CD4-positive, alpha-beta T cell (primary cell): ENCODE data around the gene COQ8B. TPM values are rescaled to one million over a fixed set of nuclear protein-coding genes. Genes with fewer than 3 reads are reported as not detected.
"Not testable (repeated sequence)": the region's sequence is repeated elsewhere in the genome, so short reads cannot be mapped to it uniquely, and the experiment has no call there.

Experiments
- ATAC-seq: fragments of 200-7000 bp; cut with Tn5 transposase; one replicate; pipeline ENCODE4 v1.10.0; 2022; ENCODE audit warnings: mild to moderate bottlenecking; ENCODE audit not compliant: poor library complexity
- CTCF ChIA-PET: fragments of 350-600 bp; sonication (Branson Sonifier 250); formaldehyde crosslinking; loops from one replicate; lab custom pipeline; 2021; ENCODE audit warnings: antibody characterized with exemption, inconsistent platforms; lab: Charles Lee
- POLR2A ChIA-PET: fragments of 350-600 bp; sonication (Branson Sonifier 250); formaldehyde crosslinking; loops from one replicate; lab custom pipeline; 2021; ENCODE audit warnings: antibody characterized with exemption, inconsistent platforms; lab: Charles Lee
- DNase-seq, 14 experiments: peaks; one replicate each; pipeline ENCODE4 v3.0.0-alpha.2; 2013 to 2020; ENCODE audit warnings: mixed read lengths in 2 of 14
- H3K27ac ChIP-seq, 2 donors: one replicate each; pipeline versions ENCODE4 v1.5.1 to v1.7.0; 2013; ENCODE audit warnings: low read length in 2 of 2, low read depth in 1 of 2, mild to moderate bottlenecking in 1 of 2
- H3K27me3 ChIP-seq, 2 experiments: 1 replicate in 1 of 2; 2 replicates in 1 of 2; pipeline versions ENCODE4 v1.6.1 to v1.7.0; 2013; ENCODE audit warnings: low read length in 2 of 2, control low read depth in 1 of 2, mild to moderate bottlenecking in 1 of 2, moderate library complexity in 1 of 2; ENCODE audit not compliant: insufficient read depth in 2 of 2, control insufficient read depth in 1 of 2
- H3K36me3 ChIP-seq: one replicate; pipeline ENCODE4 v1.6.1; 2013; ENCODE audit warnings: low read length, control low read depth; ENCODE audit not compliant: insufficient read depth
- H3K4me1 ChIP-seq: one replicate; pipeline ENCODE4 v1.6.1; 2013; ENCODE audit warnings: low read length, control low read depth; ENCODE audit not compliant: insufficient read depth
- H3K4me3 ChIP-seq: one replicate; pipeline ENCODE4 v1.5.1; 2013; ENCODE audit warnings: mild to moderate bottlenecking, low read length, moderate library complexity
- H3K9me3 ChIP-seq, 2 experiments: 1 replicate in 1 of 2; 2 replicates in 1 of 2; pipeline versions ENCODE4 v1.6.1 to v1.7.0; 2013; ENCODE audit warnings: low read length in 2 of 2, mild to moderate bottlenecking in 2 of 2, control low read depth in 1 of 2, moderate library complexity in 1 of 2; ENCODE audit not compliant: control insufficient read depth in 1 of 2, insufficient read depth in 1 of 2
- H3K27ac Mint-ChIP-seq: one replicate; pipeline ENCODE4 v1.8.0; 2020; ENCODE audit warnings: mixed read lengths
- H3K27me3 Mint-ChIP-seq: one replicate; pipeline ENCODE4 v1.8.0; 2021; ENCODE audit warnings: mixed read lengths
- H3K36me3 Mint-ChIP-seq: one replicate; pipeline ENCODE4 v1.8.0; 2021; ENCODE audit warnings: low read depth, mixed read lengths
- H3K4me1 Mint-ChIP-seq: one replicate; pipeline ENCODE4 v1.8.0; 2021; ENCODE audit warnings: low read depth, mixed read lengths
- H3K4me3 Mint-ChIP-seq: one replicate; pipeline ENCODE4 v1.8.0; 2020; ENCODE audit warnings: mild to moderate bottlenecking, mixed read lengths
- H3K9me3 Mint-ChIP-seq: one replicate; pipeline ENCODE4 v1.8.0; 2020; ENCODE audit warnings: mixed read lengths
- intact Hi-C, 2 experiments: fragments of 100-400 bp; cut with DNase I in 1 of 2; cut with micrococcal nuclease in 1 of 2; formaldehyde crosslinking; loops; one replicate each; pipeline versions ENCODE4 v1.15.1 to v1.9.0; 2023 to 2025; cut with DNase I, micrococcal nuclease
- polyA plus RNA-seq, 2 donors: library from polyadenylated mRNA; unstranded; fragments of 120-200 nt; gene quantifications; one replicate each; pipeline ENCODE4 v1.2.1, GENCODE V29; 2013
- total RNA-seq, 174 experiments: library from RNA in 2 of 174; stranded (reverse) in 2 of 174; gene quantifications; one replicate each; pipeline ENCODE4 v1.2.3 and lab custom pipeline; 2021 to 2026
- TF ChIP-seq, protein P1 (sequence below): fragments of 200-600 bp; IDR thresholded peaks from one replicate; pipeline ENCODE4 v1.8.0; 2022; ENCODE audit warnings: antibody characterized with exemption, mild to moderate bottlenecking

COQ8B gene
- total RNA-seq (10 to 100 TPM; 16.4 to 18.3 TPM), total RNA-seq (lab: John Stamatoyannopoulos, UW) (13.7 to 68.8 (median 34.6) reads per million in 172 experiments)
- polyA plus RNA-seq (2013, experiment 1 of 2), result 28.6 TPM
- 33.8 TPM for polyA plus RNA-seq (2013, experiment 2 of 2)

DNA sequence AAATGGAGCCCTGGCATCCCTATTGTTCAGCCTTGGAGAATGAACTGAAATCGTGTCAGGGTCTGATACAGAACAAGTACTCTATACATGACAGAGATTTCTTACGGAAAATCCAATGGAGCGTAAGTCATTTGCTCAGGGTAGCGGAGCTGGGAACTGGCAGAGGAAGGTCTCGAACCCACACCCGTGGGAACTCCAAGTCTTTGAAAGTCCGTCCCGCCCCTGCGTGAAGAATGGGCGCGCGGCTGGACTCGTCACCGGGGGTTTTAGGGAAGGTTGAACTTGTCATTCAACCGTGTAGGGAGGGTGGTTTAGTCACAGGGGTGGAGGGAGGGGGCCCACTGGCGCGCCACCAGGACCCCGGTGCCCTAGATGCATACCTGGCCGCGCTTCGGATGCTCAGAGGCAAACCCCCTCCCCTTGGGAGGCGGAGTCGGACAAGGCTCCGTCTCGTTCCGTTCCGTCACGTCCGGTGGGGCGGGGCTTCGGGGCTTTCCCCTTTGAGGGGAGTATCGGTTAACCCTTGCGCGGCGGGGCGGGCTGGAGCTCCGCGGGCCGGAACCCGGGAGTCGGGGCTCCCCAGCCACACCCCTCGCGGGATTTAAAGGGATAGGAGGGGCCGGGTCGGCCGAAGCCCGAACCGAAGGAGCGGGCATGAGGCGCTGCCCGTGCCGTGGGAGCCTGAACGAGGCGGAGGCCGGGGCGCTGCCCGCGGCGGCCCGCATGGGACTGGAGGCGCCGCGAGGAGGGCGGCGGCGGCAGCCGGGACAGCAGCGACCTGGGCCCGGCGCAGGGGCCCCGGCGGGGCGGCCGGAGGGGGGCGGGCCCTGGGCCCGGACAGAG, at the start of gene COQ8B, which contains the start of gene ITPKC:
COQ8B (minus strand) TSS at position 405 of the 843 bp plus-strand sequence. CDS start 2,254 bp downstream, outside the sequence.
ITPKC (plus strand) TSS at position 631 of the 843 bp plus-strand sequence; CDS start at position 655, 24 bp downstream.
- Mint-ChIP-seq H3K36me3 (peaks cover 43% of the 10 kb centered on the region), H3K4me3 (peak within 1 kb of the TSS; percentile 95), H3K9me3 (no peaks in the 10 kb centered on the region), H3K27ac (peak within 1 kb of the TSS; percentile 94), H3K4me1 (peaks cover 71% of the 10 kb centered on the region), H3K27me3 (no peaks in the 10 kb centered on the region)
- TF ChIP-seq, protein P1, sequence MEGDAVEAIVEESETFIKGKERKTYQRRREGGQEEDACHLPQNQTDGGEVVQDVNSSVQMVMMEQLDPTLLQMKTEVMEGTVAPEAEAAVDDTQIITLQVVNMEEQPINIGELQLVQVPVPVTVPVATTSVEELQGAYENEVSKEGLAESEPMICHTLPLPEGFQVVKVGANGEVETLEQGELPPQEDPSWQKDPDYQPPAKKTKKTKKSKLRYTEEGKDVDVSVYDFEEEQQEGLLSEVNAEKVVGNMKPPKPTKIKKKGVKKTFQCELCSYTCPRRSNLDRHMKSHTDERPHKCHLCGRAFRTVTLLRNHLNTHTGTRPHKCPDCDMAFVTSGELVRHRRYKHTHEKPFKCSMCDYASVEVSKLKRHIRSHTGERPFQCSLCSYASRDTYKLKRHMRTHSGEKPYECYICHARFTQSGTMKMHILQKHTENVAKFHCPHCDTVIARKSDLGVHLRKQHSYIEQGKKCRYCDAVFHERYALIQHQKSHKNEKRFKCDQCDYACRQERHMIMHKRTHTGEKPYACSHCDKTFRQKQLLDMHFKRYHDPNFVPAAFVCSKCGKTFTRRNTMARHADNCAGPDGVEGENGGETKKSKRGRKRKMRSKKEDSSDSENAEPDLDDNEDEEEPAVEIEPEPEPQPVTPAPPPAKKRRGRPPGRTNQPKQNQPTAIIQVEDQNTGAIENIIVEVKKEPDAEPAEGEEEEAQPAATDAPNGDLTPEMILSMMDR, result no peak
- CTCF ChIA-PET, result interaction anchor here (0.9 to 1.6 kb wide), 7 partner anchors 36 to 103 kb away, joined by 3 to 7 read pairs (median 4); partner anchors contain the start of genes EGLN2 and RAB4B
- POLR2A ChIA-PET, result interaction anchor here (0.8 to 2.4 kb wide), 14 partner anchors 22 to 647 kb away, joined by 3 to 22 read pairs (median 4); partner anchors contain the start of genes ACTMAP, B9D2, EGLN2 and HNRNPUL1
- intact Hi-C loops, result loop anchor here (1.0 to 10.0 kb wide), 7 partner anchors 26 to 551 kb away; partner anchors contain the start of genes ACTMAP (in 1 of the 2), EGLN2 (in 1 of the 2), NUMBL (in 1 of the 2) and RAB4B (in 1 of the 2)
- Histone ChIP-seq H3K4me3 (peak within 1 kb of the TSS; percentile 89), H3K4me1 (peaks cover 70% of the 10 kb centered on the region), H3K27ac (peak within 1 kb of the TSS; percentile 89 to 96), H3K9me3 (no peaks in the 10 kb centered on the region), H3K36me3 (no peaks in the 10 kb centered on the region), H3K27me3 (no peaks in the 10 kb centered on the region)
- ATAC-seq, result peak; percentile 73
- peak; percentile 98 to 100 (median 99) for DNase-seq

DNA sequence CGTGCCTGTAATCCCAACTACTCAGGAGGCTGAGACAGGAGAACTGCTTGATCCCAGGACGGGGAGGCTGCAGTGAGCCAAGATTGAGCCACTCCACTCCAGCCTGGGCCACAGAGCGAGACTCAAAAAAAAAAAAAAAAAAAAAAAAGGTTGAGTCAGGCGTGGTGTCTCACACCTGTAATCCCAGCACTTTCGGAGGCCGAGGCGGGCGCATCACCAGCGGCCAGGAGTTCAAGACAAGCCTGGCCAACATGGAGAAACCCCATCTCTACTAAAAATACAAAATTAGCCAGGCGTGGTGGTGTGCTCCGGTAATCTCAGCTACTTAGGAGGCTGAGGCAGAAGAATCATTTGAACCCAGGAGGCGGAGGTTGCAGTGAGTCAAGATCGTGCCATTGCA, 49.7 kb upstream of the COQ8B start:
- Histone ChIP-seq H3K36me3 (peaks cover 57% of the 10 kb centered on the region), H3K4me1 (peaks cover 40% of the 10 kb centered on the region)
- ChIA-PET POLR2A (interaction anchor here (0.9 to 1.8 kb wide), 3 partner anchors 11 to 52 kb away, joined by 3 to 9 read pairs (median 4); partner anchors contain the start of genes ACTMAP and RAB4B), CTCF (interaction anchor here (1.1 kb wide), 1 partner anchor 11 kb away, joined by 3 read pairs; no protein-coding TSS in a partner anchor)
- H3K4me3 Mint-ChIP-seq, H3K27me3 Mint-ChIP-seq, DNase-seq, intact Hi-C loops, ATAC-seq, H3K4me3 ChIP-seq, H3K27ac Mint-ChIP-seq, H3K9me3 Mint-ChIP-seq, H3K27me3 ChIP-seq, H3K9me3 ChIP-seq, H3K27ac ChIP-seq: not testable (repeated sequence)
- Mint-ChIP-seq H3K4me1 (peaks cover 37% of the 10 kb centered on the region), H3K36me3 (peaks cover 60% of the 10 kb centered on the region)

DNA sequence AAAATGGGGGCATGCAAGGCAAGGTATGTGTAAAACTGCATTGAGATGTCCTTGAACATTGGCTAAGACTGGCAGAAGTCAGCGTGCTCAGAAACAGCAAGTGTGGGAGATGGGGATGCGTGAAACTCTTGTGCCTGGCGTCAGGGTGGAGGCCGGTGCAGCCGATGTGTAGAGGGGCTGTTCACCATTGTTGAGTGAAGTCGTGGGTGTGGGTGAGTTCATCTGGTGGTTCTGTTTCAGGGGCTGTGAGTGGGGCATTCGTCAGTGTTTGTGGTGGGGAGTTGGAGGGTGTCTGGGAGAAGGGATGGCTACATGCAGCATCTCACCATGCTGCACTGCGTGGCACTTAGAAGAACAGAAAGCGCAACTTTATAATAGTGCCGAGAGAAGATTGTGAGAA, 47.3 kb upstream of the COQ8B start:
- intact Hi-C loops, result no loop called here
- DNase-seq, result no peak
- Histone ChIP-seq H3K27me3 (no peaks in the 10 kb centered on the region), H3K9me3 (no peaks in the 10 kb centered on the region), H3K36me3 (peaks cover 78% of the 10 kb centered on the region), H3K4me3 (no peak overlapping the region), H3K27ac (no peak overlapping the region), H3K4me1 (peaks cover 30% of the 10 kb centered on the region)
- no peak for ATAC-seq
- ChIA-PET POLR2A (no interaction called here), CTCF (no interaction called here)
- H3K4me1 Mint-ChIP-seq, result peaks cover 36% of the 10 kb centered on the region
- TF ChIP-seq, protein P1, result no peak
- no peak overlapping the region for H3K4me3 Mint-ChIP-seq
- H3K36me3 Mint-ChIP-seq, result peaks cover 72% of the 10 kb centered on the region
- H3K27me3 Mint-ChIP-seq, result no peaks in the 10 kb centered on the region
- H3K27ac Mint-ChIP-seq, result peak overlapping the region; percentile 11
- H3K9me3 Mint-ChIP-seq, result no peaks in the 10 kb centered on the region
